Peyer's patch (tissue), 4 donors: ENCODE results near the gene FLCN.

Experiments
- CTCF ChIP-seq, 6 experiments: fragments of 450-650 bp in 4 of 6; fragments of 200-600 bp in 2 of 6; sonication (generic) in 1 of 6; IDR thresholded peaks; one replicate each; pipeline ENCODE4 v1.5.1; 2017 to 2019; ENCODE audit warnings: antibody characterized with exemption in 6 of 6, mild to moderate bottlenecking in 3 of 6, moderate library complexity in 1 of 6
- POLR2A ChIP-seq, 2 donors: fragments of 450-650 bp; IDR thresholded peaks; one replicate each; pipeline ENCODE4 v1.5.1; 2017; ENCODE audit warnings: antibody characterized with exemption in 2 of 2, mild to moderate bottlenecking in 2 of 2, moderate library complexity in 2 of 2

GRCh38 chr17:17231621-17232302, 5.2 kb downstream of the FLCN start:
- TF ChIP-seq CTCF (IDR thresholded peaks at IDR 0.05) = no peak
- no peak for TF ChIP-seq POLR2A (IDR thresholded peaks at IDR 0.05)
